Astrocyte of the spinal cord (primary cell): ENCODE results near the gene CD99L2.

Experiments
- DNase-seq: peaks from one replicate; pipeline ENCODE4 v3.0.0; 2011; ENCODE audit warnings: low read depth, low spot score
- H3K4me3 ChIP-seq: 2 replicates; pipeline ENCODE4 v1.5.1; 2011; ENCODE audit warnings: low read depth, mild to moderate bottlenecking, low read length, moderate library complexity
- CTCF ChIP-seq: IDR thresholded peaks from 2 replicates; pipeline ENCODE4 v1.5.1; 2012; ENCODE audit warnings: low read depth, mild to moderate bottlenecking, low read length, inconsistent platforms
- in situ Hi-C: cut with HindIII; loops from 2 replicates; pipeline ENCODE4 v1.10.0; 2017; ENCODE audit warnings: low sequenced_read_pairs

The CD99L2 gene

GRCh38 chrX:150935467-150935866 lies 37.0 kb upstream of the CD99L2 start:
- in situ Hi-C loops: no loop called here
- TF ChIP-seq CTCF: no peak
- DNase-seq: peak; percentile 38
- no peak overlapping the region for H3K4me3 ChIP-seq

- no peak for TF ChIP-seq CTCF
- in situ Hi-C loops: no loop called here
- DNase-seq: peak; percentile 59
- H3K4me3 ChIP-seq: no peak overlapping the region
Measured at GRCh38 chrX:150934453-150934852, 36.0 kb upstream of the CD99L2 start.

- in situ Hi-C loops: no loop called here
- H3K4me3 ChIP-seq: no peak overlapping the region
- no peak for TF ChIP-seq CTCF
- DNase-seq: no peak
Measured at GRCh38 chrX:150933945-150934350, 35.5 kb upstream of the CD99L2 start.

GRCh38 chrX:150929058-150929457 lies 30.6 kb upstream of the CD99L2 start:
- no peak for DNase-seq
- in situ Hi-C loops: no loop called here
- TF ChIP-seq CTCF: no peak
- H3K4me3 ChIP-seq: no peak overlapping the region

GRCh38 chrX:150926791-150927190 lies 28.3 kb upstream of the CD99L2 start:
- TF ChIP-seq CTCF: no peak
- DNase-seq: no peak
- in situ Hi-C loops: no loop called here
- H3K4me3 ChIP-seq: no peak overlapping the region

- no peak overlapping the region for H3K4me3 ChIP-seq
- in situ Hi-C loops: no loop called here
- TF ChIP-seq CTCF: no peak
- no peak for DNase-seq
Measured at GRCh38 chrX:150926304-150926703, 27.8 kb upstream of the CD99L2 start.

GRCh38 chrX:150919401-150919800 lies 20.9 kb upstream of the CD99L2 start:
- in situ Hi-C loops: no loop called here
- no peak overlapping the region for H3K4me3 ChIP-seq
- TF ChIP-seq CTCF: no peak
- DNase-seq: no peak
